Esophagus mucosa (tissue), 1 donor: Measurements from ENCODE around the gene LAMC1. TPM values are rescaled to one million over a fixed set of nuclear protein-coding genes. Genes with fewer than 3 reads are reported as not detected.

ENCODE experiments used
- ATAC-seq: fragments of 200-7000 bp; cut with Tn5 transposase; one replicate; pipeline ENCODE4 v1.9.1; 2020
- total RNA-seq: library from RNA; stranded (reverse); gene quantifications from one replicate; pipeline ENCODE4 v1.2.4, GENCODE V29; 2023
- donor health status: DM: yes; HTN: yes; CAD: no.

LAMC1 gene
- total RNA-seq, 1 donor from 2014 or later, result 26.9 TPM

DNA sequence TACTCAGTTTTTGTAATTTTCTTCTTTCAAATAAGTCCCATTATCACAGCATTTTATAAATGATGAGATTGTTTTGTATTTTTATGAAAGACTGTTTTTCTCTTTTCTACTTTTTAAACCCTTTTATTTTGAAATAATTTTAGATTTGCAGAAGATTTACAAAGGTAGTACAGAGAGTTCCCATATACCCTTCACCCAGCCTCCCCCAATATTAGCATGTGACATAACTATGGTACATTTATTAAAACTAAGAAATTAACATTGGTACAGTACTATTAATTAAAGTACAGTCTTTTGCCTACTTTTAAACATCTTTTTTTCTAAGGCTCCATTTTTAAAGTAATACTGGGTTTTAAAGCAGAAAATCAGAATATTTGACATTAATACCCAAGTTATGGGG lies 127.2 kb downstream of the LAMC1 start:
- ATAC-seq, result no peak

DNA sequence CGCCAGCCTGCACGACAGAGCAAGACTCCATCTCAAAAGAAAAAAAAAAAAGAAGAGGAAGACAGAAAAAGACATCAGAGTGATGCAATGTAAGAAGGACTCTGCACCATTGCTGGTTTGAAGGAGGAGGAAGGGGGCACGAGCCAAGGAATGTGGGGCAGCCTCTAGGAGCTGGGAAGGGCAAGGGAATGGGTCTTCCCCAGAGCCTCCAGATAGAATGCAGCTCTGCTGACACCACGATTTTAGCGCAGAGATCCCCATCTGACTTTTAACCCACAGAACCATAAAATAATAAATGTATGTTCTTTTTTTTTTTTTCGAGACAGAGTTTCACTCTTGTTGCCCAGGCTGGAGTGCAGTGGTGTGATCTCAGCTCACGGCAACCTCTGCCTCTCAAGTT lies 129.0 kb downstream of the LAMC1 start:
- ATAC-seq, result no peak

- ATAC-seq, result no peak
Measured at GRCh38 chr1:183155939-183156338, 132.7 kb downstream of the LAMC1 start.

DNA sequence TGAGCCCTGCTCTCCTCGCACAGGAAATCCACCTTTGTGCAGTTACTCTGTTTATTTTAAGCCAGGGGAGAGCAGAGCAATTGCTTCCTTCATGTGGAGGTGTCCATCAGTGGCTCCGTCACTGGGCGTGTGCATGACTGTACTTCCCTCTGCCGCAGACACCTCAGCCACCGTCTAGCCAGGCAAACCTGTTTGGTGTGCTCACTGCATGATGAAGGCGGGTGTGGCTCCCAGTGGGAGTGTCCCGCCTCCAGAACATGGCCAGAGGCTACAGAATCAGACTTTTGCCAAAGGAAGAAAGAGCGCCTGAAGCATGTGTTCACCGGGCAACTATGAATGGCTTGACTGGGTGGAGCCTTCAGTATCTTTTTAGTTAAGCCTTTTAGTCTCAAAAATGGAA lies 136.7 kb downstream of the LAMC1 start:
- peak; percentile 100 for ATAC-seq

DNA sequence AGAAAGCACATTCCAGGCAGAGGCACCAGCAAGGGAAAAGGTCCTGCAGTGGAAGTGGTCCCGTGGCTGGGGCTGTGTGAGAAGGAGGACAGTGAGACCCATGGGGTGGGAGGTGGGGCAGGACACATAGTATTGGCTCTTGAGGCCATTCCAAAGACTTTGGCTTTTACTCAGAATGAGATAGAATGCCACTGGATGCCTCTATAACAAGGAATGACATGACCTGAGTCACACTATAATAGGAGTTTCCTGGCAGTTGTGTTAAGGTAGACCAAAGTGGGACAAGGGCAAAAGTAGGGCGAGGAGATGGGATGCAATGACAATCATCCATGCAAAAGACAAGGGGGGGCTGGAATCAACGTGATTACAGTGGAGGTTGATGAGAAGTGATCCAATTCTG lies 138.2 kb downstream of the LAMC1 start:
- ATAC-seq, result no peak

- no peak for ATAC-seq
Measured at GRCh38 chr1:183163316-183163715, 140.1 kb downstream of the LAMC1 start.

DNA sequence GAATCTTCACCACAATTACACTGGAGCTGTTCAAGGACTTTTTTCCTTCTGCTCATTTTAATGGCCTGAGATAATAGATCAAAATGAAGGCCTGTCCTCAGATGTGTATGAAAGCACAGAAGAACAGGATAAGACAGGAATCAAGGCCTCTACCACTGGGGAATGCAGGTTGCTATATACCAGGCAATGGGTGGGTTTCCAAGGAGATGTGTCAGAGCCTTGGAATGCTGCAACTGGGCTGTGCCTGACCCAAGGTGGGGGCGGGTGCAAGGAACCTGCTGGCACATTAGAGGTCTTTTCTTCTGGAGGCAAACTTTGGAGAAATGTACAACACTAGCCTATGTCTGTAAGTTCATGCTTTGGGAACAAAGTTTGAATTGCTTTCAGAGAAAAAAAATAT lies 141.1 kb downstream of the LAMC1 start:
- ATAC-seq, result no peak

GRCh38 chr1:183164963-183165362 lies 141.7 kb downstream of the LAMC1 start:
- no peak for ATAC-seq

DNA sequence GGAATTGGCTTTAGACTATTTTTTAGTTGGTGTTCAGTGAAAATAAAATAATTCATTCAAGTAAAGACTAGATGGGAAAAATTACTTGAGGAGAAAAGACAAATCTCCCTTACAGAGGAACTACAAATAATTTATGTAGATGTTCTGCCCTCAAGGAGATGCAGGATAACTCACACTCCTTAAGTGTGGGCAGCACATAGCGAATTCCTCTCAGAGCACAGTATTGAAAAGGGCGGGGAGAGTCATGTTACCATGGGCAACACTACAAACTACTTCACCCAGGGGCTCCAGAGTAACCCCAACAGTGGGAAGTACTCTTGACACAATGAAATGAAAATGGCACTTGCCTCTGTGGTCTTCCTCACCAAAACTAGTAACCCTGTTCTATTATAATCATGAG lies 142.2 kb downstream of the LAMC1 start:
- no peak for ATAC-seq

DNA sequence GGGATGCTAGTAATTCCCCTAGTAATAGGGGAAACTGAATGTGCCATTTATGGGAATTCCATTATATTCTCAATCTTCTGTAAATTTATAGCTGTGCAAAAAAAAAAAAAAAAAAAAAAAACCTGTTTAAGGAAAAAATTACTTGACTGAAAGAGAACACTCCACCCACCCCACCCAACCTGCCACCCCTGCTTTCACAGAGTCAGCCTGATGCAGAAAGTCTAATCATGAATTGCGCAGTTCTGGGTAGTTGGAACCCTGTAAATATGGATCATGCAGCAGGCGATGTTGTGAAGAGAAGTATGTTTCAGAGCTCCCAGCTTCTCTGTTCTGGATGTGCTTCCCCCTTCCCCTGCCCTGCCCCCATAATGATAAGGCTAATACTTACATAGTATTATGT lies 143.2 kb downstream of the LAMC1 start:
- ATAC-seq, result no peak

DNA sequence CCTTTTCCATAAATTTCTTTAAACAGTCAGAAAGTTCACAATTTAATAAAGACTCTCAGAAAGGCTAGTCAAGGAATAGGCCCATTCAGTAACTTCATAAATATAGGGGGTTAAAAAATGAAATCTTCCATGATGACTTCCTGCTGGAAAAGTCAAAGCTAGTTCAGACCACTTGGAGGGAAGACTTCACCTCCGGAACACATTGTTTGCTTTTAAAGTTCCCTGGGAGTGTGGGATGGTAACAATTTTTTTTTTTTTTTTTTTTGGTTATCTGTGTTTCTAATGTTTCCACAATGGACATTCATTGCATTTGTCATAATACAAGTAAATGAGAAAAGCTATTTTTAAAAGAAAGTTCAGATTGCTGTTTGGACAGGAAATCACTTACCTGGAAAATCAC lies 144.5 kb downstream of the LAMC1 start:
- no peak for ATAC-seq

DNA sequence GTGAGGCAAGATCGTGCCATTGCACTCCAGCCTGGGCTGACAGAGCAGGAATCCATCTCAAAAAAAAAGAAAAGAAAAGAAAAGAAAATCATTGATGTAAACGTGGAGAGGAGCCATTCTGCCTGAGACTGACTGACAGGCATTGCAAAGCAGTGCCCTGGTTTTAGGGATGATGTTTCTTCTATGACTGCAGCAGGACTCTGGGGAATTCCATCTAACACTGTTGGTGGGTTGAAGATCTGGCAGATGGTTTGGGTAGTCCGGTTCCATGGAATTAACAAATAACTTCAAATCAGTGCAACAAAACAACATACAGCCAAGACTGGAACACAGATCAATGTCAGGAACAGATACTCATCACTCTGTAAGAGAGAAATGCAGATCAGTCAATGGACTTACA lies 145.1 kb downstream of the LAMC1 start:
- ATAC-seq, result no peak

GRCh38 chr1:183173828-183174227 lies 150.6 kb downstream of the LAMC1 start:
- no peak for ATAC-seq

DNA sequence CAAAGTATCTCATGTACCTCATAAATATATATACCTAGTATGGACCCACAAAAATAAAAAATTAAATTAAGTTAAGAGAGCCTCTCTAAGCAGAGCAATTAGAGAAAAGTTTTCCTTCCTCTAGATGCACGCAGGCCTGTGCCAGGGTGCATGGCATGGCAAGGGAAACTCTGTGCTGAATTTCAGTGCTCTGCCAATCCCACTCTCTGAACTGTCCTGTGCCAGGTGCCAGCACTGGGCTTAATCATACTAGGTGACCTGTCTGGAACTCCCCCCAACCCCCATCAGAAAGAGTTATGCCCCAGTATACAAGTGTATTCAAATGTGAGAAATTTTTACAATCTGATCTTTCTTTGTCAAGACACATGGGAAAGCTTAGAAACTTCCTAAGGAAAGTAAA lies 152.4 kb downstream of the LAMC1 start:
- no peak for ATAC-seq

DNA sequence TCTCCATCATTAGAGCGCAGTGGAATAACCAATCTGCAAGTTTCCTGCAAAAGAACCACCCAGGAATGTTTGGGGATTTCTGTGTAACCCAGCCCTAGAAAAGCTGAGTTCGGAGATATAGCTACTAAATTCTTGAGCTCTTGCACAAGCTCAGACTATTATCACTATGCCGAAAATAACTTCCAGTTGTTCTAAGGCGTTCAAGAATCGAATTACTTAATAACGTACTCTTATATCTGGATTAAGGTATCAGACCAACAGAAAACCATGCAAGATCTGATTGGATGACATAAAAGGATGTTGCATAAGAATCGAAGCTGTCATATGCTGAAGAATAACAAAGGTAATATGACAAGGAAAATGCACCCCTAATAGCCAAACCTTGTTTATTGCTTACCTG lies 155.3 kb downstream of the LAMC1 start:
- ATAC-seq, result no peak

DNA sequence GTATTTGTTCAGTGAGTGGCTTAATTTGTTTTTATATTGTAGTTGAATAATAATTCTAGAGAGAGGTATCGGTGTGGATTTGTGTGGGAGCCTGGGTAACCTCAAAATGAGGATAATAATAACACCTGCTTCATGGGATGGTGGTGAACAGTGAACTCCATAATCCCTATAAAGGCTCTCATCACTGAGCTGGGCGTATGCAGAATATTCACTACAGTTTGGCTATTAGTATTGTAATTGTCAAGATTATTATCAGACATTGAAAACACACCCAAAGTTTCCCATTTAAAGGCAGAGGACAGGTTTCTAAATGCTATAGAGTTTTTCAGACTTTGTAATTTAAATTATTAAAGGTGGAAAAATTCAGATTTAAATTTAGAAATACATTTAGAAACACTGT lies 155.8 kb downstream of the LAMC1 start:
- no peak for ATAC-seq

DNA sequence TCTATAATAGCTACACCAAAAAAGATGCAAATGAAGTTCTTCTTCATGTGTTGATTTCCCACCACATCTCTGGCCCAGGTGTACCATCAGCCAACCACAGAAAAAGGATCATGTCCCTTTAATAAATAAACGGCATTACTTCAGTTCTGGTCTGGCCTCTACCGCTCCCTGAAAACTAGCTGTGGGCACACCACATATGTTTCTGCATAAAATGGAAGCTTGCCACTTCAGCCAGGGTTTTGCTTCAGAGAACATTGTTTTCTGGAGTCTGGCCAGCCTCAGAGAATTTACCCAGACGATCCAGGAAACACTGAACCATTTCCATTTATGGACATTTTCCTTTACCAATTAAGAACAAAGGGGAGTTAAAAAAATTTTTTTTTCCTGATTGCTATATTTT lies 157.0 kb downstream of the LAMC1 start:
- peak; percentile 53 for ATAC-seq

DNA sequence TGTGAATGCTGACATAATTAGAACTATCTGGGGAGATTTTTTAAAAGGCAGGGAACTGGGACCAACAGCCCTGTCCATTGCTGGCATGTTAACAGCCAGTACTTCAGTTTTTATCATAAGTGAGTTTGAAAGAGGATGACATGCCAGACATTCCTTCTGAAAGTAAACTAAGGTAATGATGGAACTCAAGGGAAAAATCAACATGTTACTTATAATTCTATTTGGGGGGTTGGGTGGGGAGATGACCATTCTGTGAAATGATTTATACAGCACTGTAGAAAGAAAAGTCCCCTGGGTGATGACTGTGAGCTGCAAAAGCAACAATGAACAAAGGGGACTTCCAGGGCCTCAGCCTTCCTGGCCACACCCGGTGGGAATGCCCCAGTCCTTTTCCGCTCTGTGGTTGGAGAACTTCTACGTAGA lies 157.4 kb downstream of the LAMC1 start:
- ATAC-seq, result peak; percentile 66

GRCh38 chr1:183185941-183186490 lies 162.8 kb downstream of the LAMC1 start, which contains the start of gene LAMC2:
Gene LAMC2, plus strand, starts transcription at chr1:183186264. Its CDS starts 89 bp downstream, at chr1:183186353.
- peak; percentile 99 for ATAC-seq

- ATAC-seq, result no peak
Measured at GRCh38 chr1:183186841-183187240, 163.6 kb downstream of the LAMC1 start.

- no peak for ATAC-seq
Measured at GRCh38 chr1:183188240-183188639, 165.0 kb downstream of the LAMC1 start.

GRCh38 chr1:183191833-183192232 lies 168.6 kb downstream of the LAMC1 start:
- ATAC-seq, result peak; percentile 67

GRCh38 chr1:183193963-183194525 lies 170.8 kb downstream of the LAMC1 start:
- no peak for ATAC-seq

DNA sequence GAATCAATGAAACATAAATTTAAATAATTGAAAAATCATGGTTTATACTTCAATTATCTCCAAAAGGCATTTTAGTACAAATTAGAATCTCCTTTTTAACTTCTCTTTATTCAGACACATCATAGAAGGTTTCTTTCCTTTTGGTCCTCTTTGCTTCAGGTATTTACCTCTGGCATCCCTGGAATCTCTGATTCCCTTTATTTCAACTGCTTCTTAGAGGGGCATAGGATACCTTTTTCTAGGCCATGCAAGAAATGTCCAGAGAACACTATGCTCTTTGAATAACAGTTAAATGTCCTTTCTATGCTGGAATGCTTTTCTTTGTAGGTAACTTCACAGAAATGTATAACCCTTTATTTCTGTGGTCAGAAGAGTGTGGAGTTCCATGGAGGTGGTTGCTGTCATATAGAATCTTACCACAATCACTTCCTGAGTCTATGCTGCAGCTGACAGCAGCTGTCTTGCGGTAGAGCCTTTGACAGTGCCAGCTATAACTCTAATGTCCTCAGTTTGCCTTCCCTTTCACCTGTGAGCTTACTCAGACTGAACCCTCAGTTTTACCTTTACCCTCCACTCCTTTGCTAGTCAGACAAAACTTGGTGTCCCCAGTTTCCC lies 171.4 kb downstream of the LAMC1 start:
- no peak for ATAC-seq

DNA sequence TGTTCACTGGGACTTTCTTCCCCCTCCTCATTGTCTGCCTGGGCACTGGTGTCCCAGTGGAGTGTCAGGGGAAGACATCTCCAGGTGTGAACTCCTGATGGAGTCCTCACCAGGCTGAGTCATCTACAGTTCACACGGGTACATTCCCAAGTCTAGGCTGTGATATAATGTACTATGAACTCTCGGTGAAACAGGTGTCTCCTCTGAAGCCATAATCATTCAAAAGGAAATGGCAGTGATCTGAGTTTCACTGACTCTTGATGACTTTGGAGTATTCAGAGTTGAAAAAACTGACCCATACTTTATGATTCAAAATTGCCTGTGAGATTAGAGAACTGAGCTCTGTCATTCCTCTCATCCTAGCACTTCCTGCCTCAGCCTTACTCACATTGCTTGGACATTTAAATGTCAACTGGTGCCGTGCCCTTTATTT lies 171.9 kb downstream of the LAMC1 start:
- no peak for ATAC-seq
